Astrocyte (in vitro differentiated cells and primary cell): ENCODE results near the gene ZBP1. TPM values are rescaled to one million over a fixed set of nuclear protein-coding genes. Genes with fewer than 3 reads are reported as not detected.

Experiments
- DNase-seq: peaks from one replicate; pipeline ENCODE4 v3.0.0-alpha.2; 2010; ENCODE audit warnings: low read depth
- FAIRE-seq: peaks from 2 replicates; lab custom pipeline; 2011; peaks lifted over from hg19 to GRCh38; lab: Jason Lieb, UNC
- H2AFZ ChIP-seq: 2 replicates; pipeline ENCODE4 v1.6.0; 2012; ENCODE audit warnings: low read depth, low read length, inconsistent platforms
- H3K27ac ChIP-seq: 2 replicates; pipeline ENCODE4 v1.5.1; 2011; ENCODE audit warnings: low read depth, low read length, inconsistent platforms
- H3K27me3 ChIP-seq: 2 replicates; pipeline ENCODE4 v1.6.0; 2011; ENCODE audit warnings: low read length, inconsistent platforms; ENCODE audit not compliant: insufficient read depth
- H3K36me3 ChIP-seq: 2 replicates; pipeline ENCODE4 v1.5.1; 2011; ENCODE audit warnings: low read length, inconsistent platforms; ENCODE audit not compliant: insufficient read depth
- H3K4me1 ChIP-seq: 2 replicates; pipeline ENCODE4 v1.5.1; 2011; ENCODE audit warnings: low read length, inconsistent platforms; ENCODE audit not compliant: insufficient read depth
- H3K4me2 ChIP-seq: 2 replicates; pipeline ENCODE4 v1.6.0; 2012; ENCODE audit warnings: low read length, inconsistent platforms
- H3K4me3 ChIP-seq: 2 replicates; pipeline ENCODE4 v1.5.1; 2011; ENCODE audit warnings: low read depth, mild to moderate bottlenecking, low read length, inconsistent platforms; ENCODE audit not compliant: insufficient read depth
- H3K79me2 ChIP-seq: 2 replicates; pipeline ENCODE4 v1.6.0; 2012; ENCODE audit warnings: mild to moderate bottlenecking, low read length, inconsistent platforms; ENCODE audit not compliant: insufficient read depth
- H3K9ac ChIP-seq: 2 replicates; pipeline ENCODE4 v1.6.0; 2012; ENCODE audit warnings: mild to moderate bottlenecking, low read length, inconsistent platforms
- H3K9me3 ChIP-seq: 2 replicates; pipeline ENCODE4 v1.5.1; 2012; ENCODE audit warnings: low read depth, mild to moderate bottlenecking, low read length, inconsistent platforms; ENCODE audit not compliant: insufficient read depth
- H4K20me1 ChIP-seq: 2 replicates; pipeline ENCODE4 v1.6.0; 2012; ENCODE audit warnings: low read length, inconsistent platforms; ENCODE audit not compliant: insufficient read depth
- H3K27ac Mint-ChIP-seq: one replicate; pipeline ENCODE4 v1.8.0; 2021; ENCODE audit warnings: mild to moderate bottlenecking, mixed read lengths; ENCODE audit not compliant: unreplicated experiment
- H3K27me3 Mint-ChIP-seq: one replicate; pipeline ENCODE4 v1.8.0; 2021; ENCODE audit warnings: low read depth, mixed read lengths; ENCODE audit not compliant: unreplicated experiment
- H3K36me3 Mint-ChIP-seq: one replicate; pipeline ENCODE4 v1.8.0; 2021; ENCODE audit warnings: low read depth, mixed read lengths; ENCODE audit not compliant: unreplicated experiment
- H3K4me1 Mint-ChIP-seq: one replicate; pipeline ENCODE4 v1.8.0; 2021; ENCODE audit warnings: low read depth, mixed read lengths; ENCODE audit not compliant: unreplicated experiment
- H3K4me3 Mint-ChIP-seq: one replicate; pipeline ENCODE4 v1.8.0; 2021; ENCODE audit warnings: mild to moderate bottlenecking, moderate library complexity, mixed read lengths; ENCODE audit not compliant: unreplicated experiment
- H3K9me3 Mint-ChIP-seq: one replicate; pipeline ENCODE4 v1.8.0; 2021; ENCODE audit warnings: mild to moderate bottlenecking, mixed read lengths; ENCODE audit not compliant: unreplicated experiment
- EZH2 ChIP-seq: IDR thresholded peaks from 2 replicates; pipeline ENCODE4 v1.6.1; 2012; ENCODE audit warnings: mild to moderate bottlenecking, low read length, inconsistent platforms; ENCODE audit not compliant: insufficient read depth
- total RNA-seq: library from RNA; stranded (reverse); gene quantifications from 2 replicates; pipeline ENCODE4 v1.2.1, GENCODE V29; 2021
- TF ChIP-seq, protein P1 (sequence below): IDR thresholded peaks from 2 replicates; pipeline ENCODE4 v1.5.1; 2011; ENCODE audit warnings: low read depth, mild to moderate bottlenecking, inconsistent platforms, low read length, moderate library complexity; ENCODE audit not compliant: insufficient read depth

The ZBP1 gene
- total RNA-seq, 1 donor from 2014 or later = not detected

DNA sequence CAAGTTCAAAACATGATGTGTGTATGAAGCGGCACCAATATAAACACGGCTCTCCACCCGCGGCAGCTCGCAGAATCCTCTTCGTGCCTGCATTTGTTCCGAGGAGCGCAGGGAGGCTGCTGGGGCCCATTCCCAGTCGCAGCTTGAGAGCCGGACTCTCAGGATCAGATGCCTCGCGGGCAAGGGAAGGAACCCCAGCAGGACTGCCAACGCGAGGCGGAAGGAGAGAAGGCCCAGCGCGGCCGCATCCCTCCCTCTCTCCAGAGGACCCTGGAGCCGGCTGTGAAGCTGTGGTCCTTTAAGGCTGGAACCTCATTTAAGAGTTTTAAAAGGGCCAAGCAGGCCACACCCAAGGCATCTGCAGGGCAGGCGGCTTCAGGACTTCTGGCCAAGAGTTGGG, 44.2 kb upstream of the ZBP1 start:
- H4K20me1 ChIP-seq = peaks cover 98% of the 10 kb centered on the region

DNA sequence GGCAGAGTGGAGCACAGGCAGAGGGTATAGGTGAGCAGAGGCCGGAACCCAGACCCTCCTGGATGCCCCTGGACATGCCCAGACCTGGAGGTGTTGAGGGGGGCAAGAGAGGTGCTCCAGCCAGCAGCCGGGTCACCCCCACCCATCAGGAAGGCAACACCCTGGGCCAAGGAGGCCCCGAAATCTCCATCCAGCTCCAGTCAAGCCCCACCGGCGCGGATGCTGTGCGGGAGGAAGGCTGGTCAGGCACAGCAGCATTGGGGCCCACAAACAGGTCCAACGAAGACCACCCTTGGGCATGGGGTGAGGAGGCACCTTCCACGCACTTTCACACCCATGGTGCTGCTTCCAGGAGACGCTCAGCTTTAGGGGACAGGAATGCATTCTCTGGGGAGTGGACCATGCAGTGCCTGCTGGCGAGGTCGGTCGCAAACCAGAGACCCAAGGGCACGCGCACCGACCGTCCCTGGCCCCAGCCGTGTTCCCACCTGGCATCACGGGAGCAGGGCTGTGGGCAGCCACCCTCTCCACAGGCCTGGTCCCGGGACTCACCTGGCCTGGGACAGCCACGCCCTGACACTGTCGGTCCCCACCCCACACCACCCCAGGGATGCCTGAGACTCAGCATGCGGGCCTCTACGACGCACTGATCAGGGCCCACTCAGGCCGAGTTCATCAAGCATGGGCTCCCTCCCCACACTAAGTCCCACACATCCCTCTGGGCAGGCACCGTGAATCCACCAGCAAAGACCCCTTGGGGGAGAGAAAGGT, 43.6 kb upstream of the ZBP1 start:
- Histone ChIP-seq H3K36me3 (no peaks in the 10 kb centered on the region), H4K20me1 (peaks cover 99% of the 10 kb centered on the region), H3K79me2 (peaks cover 100% of the 10 kb centered on the region), H3K9ac (no peak overlapping the region), H3K27ac (no peak overlapping the region), H3K4me3 (no peak overlapping the region), H3K9me3 (no peaks in the 10 kb centered on the region), H2AFZ (no peak overlapping the region), H3K4me1 (peaks cover 3% of the 10 kb centered on the region), H3K27me3 (no peaks in the 10 kb centered on the region), H3K4me2 (no peak overlapping the region)
- DNase-seq = no peak
- peaks cover 5% of the 10 kb centered on the region for H3K4me1 Mint-ChIP-seq
- H3K4me3 Mint-ChIP-seq = no peak overlapping the region
- H3K9me3 Mint-ChIP-seq = no peaks in the 10 kb centered on the region
- H3K27ac Mint-ChIP-seq = no peak overlapping the region
- no peaks in the 10 kb centered on the region for H3K27me3 Mint-ChIP-seq
- TF ChIP-seq EZH2 = no peak
- TF ChIP-seq, protein P1, sequence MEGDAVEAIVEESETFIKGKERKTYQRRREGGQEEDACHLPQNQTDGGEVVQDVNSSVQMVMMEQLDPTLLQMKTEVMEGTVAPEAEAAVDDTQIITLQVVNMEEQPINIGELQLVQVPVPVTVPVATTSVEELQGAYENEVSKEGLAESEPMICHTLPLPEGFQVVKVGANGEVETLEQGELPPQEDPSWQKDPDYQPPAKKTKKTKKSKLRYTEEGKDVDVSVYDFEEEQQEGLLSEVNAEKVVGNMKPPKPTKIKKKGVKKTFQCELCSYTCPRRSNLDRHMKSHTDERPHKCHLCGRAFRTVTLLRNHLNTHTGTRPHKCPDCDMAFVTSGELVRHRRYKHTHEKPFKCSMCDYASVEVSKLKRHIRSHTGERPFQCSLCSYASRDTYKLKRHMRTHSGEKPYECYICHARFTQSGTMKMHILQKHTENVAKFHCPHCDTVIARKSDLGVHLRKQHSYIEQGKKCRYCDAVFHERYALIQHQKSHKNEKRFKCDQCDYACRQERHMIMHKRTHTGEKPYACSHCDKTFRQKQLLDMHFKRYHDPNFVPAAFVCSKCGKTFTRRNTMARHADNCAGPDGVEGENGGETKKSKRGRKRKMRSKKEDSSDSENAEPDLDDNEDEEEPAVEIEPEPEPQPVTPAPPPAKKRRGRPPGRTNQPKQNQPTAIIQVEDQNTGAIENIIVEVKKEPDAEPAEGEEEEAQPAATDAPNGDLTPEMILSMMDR = no peak
- no peak for FAIRE-seq
- peaks cover 6% of the 10 kb centered on the region for H3K36me3 Mint-ChIP-seq

More for the DNA sequence above, 44.2 kb upstream of the ZBP1 start:
- FAIRE-seq (no peak), DNase-seq (no peak)
- TF ChIP-seq, protein P1 = no peak
- no peak for TF ChIP-seq EZH2
- H3K27ac ChIP-seq = no peak overlapping the region
- no peak overlapping the region for H3K4me3 Mint-ChIP-seq
- H3K36me3 ChIP-seq = no peaks in the 10 kb centered on the region
- no peak overlapping the region for H3K9ac ChIP-seq
- no peak overlapping the region for H3K4me3 ChIP-seq
- H3K4me1 Mint-ChIP-seq = peaks cover 5% of the 10 kb centered on the region
- no peak overlapping the region for H2AFZ ChIP-seq
- H3K9me3 ChIP-seq = no peaks in the 10 kb centered on the region
- no peaks in the 10 kb centered on the region for H3K27me3 Mint-ChIP-seq
- peaks cover 3% of the 10 kb centered on the region for H3K4me1 ChIP-seq
- no peak overlapping the region for H3K27ac Mint-ChIP-seq
- H3K36me3 Mint-ChIP-seq = peaks cover 5% of the 10 kb centered on the region
- H3K27me3 ChIP-seq = no peaks in the 10 kb centered on the region
- H3K79me2 ChIP-seq = peaks cover 98% of the 10 kb centered on the region
- H3K9me3 Mint-ChIP-seq = no peaks in the 10 kb centered on the region
- no peak overlapping the region for H3K4me2 ChIP-seq

DNA sequence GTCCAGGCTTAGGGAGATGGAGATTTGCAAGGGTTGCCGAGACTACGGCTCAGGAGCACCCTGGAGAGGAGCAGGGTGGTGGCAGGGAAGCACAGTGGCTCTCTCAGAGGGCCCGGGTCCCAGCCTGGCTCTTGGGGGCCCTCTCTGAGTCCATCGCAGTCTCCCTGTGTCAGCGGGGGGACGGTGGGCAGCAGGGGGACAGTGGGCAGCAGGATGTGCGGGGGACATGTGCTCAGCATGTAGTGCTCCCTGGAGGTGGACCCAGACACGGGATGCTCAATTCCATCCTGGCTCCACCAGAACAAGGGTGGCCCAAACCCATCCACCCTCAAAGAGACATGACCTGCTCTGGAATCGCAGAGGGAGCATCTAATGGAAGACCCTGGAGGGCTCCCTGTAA, 43.0 kb upstream of the ZBP1 start:
- Histone ChIP-seq H3K9ac (no peak overlapping the region), H3K36me3 (no peaks in the 10 kb centered on the region), H3K27me3 (no peaks in the 10 kb centered on the region), H2AFZ (no peak overlapping the region), H3K79me2 (peaks cover 100% of the 10 kb centered on the region), H3K4me3 (no peak overlapping the region), H3K4me2 (no peak overlapping the region), H3K27ac (no peak overlapping the region), H3K9me3 (no peaks in the 10 kb centered on the region), H3K4me1 (peaks cover 3% of the 10 kb centered on the region), H4K20me1 (peaks cover 99% of the 10 kb centered on the region)
- H3K4me3 Mint-ChIP-seq = no peak overlapping the region
- H3K27me3 Mint-ChIP-seq = no peaks in the 10 kb centered on the region
- no peak overlapping the region for H3K27ac Mint-ChIP-seq
- no peaks in the 10 kb centered on the region for H3K9me3 Mint-ChIP-seq
- FAIRE-seq (no peak), DNase-seq (no peak)
- H3K36me3 Mint-ChIP-seq = peaks cover 9% of the 10 kb centered on the region
- TF ChIP-seq EZH2 = no peak
- TF ChIP-seq, protein P1 = no peak
- peaks cover 5% of the 10 kb centered on the region for H3K4me1 Mint-ChIP-seq
